ENCODE results near the gene OR2Y1. TPM values are rescaled to one million over a fixed set of nuclear protein-coding genes. Genes with fewer than 3 reads are reported as not detected.
"Not testable (repeated sequence)": the region's sequence is repeated elsewhere in the genome, so short reads cannot be mapped to it uniquely, and the experiment has no call there.

The OR2Y1 gene
- polyA plus RNA-seq, 1 donor (not counting 4 experiments of a cell fraction or from before 2014, with no cell fraction given), result not detected

DNA sequence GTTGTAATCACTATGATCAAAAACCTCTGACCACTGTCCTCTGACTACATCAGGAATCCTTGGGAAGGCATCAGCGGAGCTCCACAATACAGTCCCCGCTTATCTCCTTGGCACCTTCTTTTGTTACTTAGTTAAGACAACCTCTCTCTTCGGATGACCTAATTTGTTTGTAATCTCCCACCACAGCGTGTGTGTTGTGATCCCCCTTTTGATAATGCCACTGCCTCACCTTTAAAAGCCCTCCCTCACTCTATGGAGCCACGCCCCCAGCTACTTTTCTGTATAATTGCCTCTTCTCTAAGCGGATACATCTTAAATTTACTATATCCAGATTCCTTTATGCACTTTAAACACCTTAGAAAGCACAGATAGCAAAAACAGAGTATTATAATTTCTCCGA lies 35.9 kb downstream of the OR2Y1 start:
- no peak for DNase-seq (ENCODE audit: low read depth, low spot score)
- dilution Hi-C loops (cut with MboI; ENCODE audit: extremely low pct_ligation_motif_present, low sequenced_read_pairs), result no loop called here
- no peak overlapping the region for H3K9ac ChIP-seq (ENCODE audit: control insufficient read depth, extremely low read depth, insufficient read depth, low read length)
- TF ChIP-seq, protein P1, sequence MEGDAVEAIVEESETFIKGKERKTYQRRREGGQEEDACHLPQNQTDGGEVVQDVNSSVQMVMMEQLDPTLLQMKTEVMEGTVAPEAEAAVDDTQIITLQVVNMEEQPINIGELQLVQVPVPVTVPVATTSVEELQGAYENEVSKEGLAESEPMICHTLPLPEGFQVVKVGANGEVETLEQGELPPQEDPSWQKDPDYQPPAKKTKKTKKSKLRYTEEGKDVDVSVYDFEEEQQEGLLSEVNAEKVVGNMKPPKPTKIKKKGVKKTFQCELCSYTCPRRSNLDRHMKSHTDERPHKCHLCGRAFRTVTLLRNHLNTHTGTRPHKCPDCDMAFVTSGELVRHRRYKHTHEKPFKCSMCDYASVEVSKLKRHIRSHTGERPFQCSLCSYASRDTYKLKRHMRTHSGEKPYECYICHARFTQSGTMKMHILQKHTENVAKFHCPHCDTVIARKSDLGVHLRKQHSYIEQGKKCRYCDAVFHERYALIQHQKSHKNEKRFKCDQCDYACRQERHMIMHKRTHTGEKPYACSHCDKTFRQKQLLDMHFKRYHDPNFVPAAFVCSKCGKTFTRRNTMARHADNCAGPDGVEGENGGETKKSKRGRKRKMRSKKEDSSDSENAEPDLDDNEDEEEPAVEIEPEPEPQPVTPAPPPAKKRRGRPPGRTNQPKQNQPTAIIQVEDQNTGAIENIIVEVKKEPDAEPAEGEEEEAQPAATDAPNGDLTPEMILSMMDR (optimal IDR thresholded peaks at IDR 0.05 in 1 of 3, IDR thresholded peaks at IDR 0.05 in 1 of 3, conservative IDR thresholded peaks at IDR 0.05 in 1 of 3; ENCODE audit: extremely low read depth in 1 of 3, insufficient read depth in 2 of 3, low read length in 3 of 3), result no peak
- no peak for TF ChIP-seq EZH2 (IDR thresholded peaks at IDR 0.05; ENCODE audit: low read length)
- H4K20me1 ChIP-seq (ENCODE audit: control insufficient read depth, extremely low read depth, insufficient read depth, low read length), result no peaks in the 10 kb centered on the region
- H3K79me2 ChIP-seq (ENCODE audit: control insufficient read depth, insufficient read depth, low read length), result no peaks in the 10 kb centered on the region
- H3K4me1 ChIP-seq (ENCODE audit: control insufficient read depth, extremely low read depth, insufficient read depth, low read length), result no peaks in the 10 kb centered on the region
- no peaks in the 10 kb centered on the region for H3K9me1 ChIP-seq (ENCODE audit: control insufficient read depth, extremely low read depth, insufficient read depth, low read length)
- H3K27me3 ChIP-seq (ENCODE audit: control insufficient read depth, extremely low read depth, insufficient read depth, low read length), result no peaks in the 10 kb centered on the region
- H3K4me3 ChIP-seq (ENCODE audit: control insufficient read depth in 2 of 3, extremely low read depth in 1 of 3, insufficient read depth in 2 of 3, low read depth in 1 of 3, low read length in 3 of 3), result no peak overlapping the region
- H2AFZ ChIP-seq (ENCODE audit: control insufficient read depth, low read length), result no peak overlapping the region
- no peaks in the 10 kb centered on the region for H3K9me3 ChIP-seq (ENCODE audit: control insufficient read depth, low read depth, low read length)
- no peak for FAIRE-seq
- no peak overlapping the region for H3K4me2 ChIP-seq (ENCODE audit: control insufficient read depth, extremely low read depth, insufficient read depth, low read depth, low read length)
- no peaks in the 10 kb centered on the region for H3K36me3 ChIP-seq (ENCODE audit: control insufficient read depth in 2 of 2, extremely low read depth in 1 of 2, insufficient read depth in 2 of 2, low read length in 2 of 2)
- no peak overlapping the region for H3K27ac ChIP-seq (ENCODE audit: control insufficient read depth, insufficient read depth, low read length)

DNA sequence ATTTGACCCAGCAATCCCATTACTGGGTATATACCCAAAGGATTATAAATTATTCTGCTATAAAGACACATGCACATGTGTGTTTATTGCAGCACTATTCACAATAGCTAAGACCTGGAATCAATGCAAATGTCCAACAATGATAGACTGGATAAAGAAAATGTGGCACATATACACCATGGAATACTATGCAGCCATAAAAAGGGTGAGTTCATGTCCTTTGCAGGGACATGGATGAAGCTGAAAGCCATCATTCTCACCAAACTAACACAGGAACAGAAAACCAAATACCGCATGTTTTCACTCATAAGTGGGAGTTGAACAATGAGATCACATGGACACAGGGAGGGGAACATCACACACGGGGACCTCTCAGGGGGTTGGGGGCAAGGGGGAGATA lies 36.5 kb downstream of the OR2Y1 start:
- DNase-seq (ENCODE audit: low read depth, low spot score); H4K20me1 ChIP-seq (ENCODE audit: control insufficient read depth, extremely low read depth, insufficient read depth, low read length); H3K4me1 ChIP-seq (ENCODE audit: control insufficient read depth, extremely low read depth, insufficient read depth, low read length); dilution Hi-C loops (cut with MboI; ENCODE audit: extremely low pct_ligation_motif_present, low sequenced_read_pairs); H3K27ac ChIP-seq (ENCODE audit: control insufficient read depth, insufficient read depth, low read length); H3K79me2 ChIP-seq (ENCODE audit: control insufficient read depth, insufficient read depth, low read length); H3K4me3 ChIP-seq (ENCODE audit: control insufficient read depth in 2 of 3, extremely low read depth in 1 of 3, insufficient read depth in 2 of 3, low read depth in 1 of 3, low read length in 3 of 3); H3K4me2 ChIP-seq (ENCODE audit: control insufficient read depth, extremely low read depth, insufficient read depth, low read depth, low read length); H3K36me3 ChIP-seq (ENCODE audit: control insufficient read depth in 2 of 2, extremely low read depth in 1 of 2, insufficient read depth in 2 of 2, low read length in 2 of 2); H3K9me1 ChIP-seq (ENCODE audit: control insufficient read depth, extremely low read depth, insufficient read depth, low read length); FAIRE-seq; H3K9me3 ChIP-seq (ENCODE audit: control insufficient read depth, low read depth, low read length); H2AFZ ChIP-seq (ENCODE audit: control insufficient read depth, low read length); H3K9ac ChIP-seq (ENCODE audit: control insufficient read depth, extremely low read depth, insufficient read depth, low read length); H3K27me3 ChIP-seq (ENCODE audit: control insufficient read depth, extremely low read depth, insufficient read depth, low read length): not testable (repeated sequence)

DNA sequence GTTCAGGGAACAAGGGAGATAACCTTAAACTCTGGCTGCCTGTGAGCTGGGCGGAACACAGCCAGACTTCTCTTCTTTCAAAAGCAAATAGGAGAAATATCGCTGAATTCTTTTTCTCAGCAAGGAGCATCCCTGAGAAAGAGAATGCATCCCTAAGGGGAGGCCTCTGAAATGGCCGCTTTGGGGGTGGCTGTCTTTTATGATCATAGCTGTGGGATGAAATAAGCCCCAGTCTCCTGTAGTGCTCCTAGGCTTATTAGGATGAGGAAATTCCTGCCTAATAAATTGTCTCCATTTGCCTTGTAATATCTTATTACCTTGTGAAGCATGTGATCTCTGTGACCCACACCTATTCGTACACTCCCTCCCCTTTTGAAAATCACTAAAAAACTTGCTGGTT lies 39.4 kb downstream of the OR2Y1 start:
- H3K9ac ChIP-seq (ENCODE audit: control insufficient read depth, extremely low read depth, insufficient read depth, low read length); H3K27me3 ChIP-seq (ENCODE audit: control insufficient read depth, extremely low read depth, insufficient read depth, low read length); H3K9me3 ChIP-seq (ENCODE audit: control insufficient read depth, low read depth, low read length); H3K4me3 ChIP-seq (ENCODE audit: control insufficient read depth in 2 of 3, extremely low read depth in 1 of 3, insufficient read depth in 2 of 3, low read depth in 1 of 3, low read length in 3 of 3); H3K4me1 ChIP-seq (ENCODE audit: control insufficient read depth, extremely low read depth, insufficient read depth, low read length); H3K9me1 ChIP-seq (ENCODE audit: control insufficient read depth, extremely low read depth, insufficient read depth, low read length); H3K36me3 ChIP-seq (ENCODE audit: control insufficient read depth in 2 of 2, extremely low read depth in 1 of 2, insufficient read depth in 2 of 2, low read length in 2 of 2); FAIRE-seq; H3K79me2 ChIP-seq (ENCODE audit: control insufficient read depth, insufficient read depth, low read length); H3K4me2 ChIP-seq (ENCODE audit: control insufficient read depth, extremely low read depth, insufficient read depth, low read depth, low read length); H3K27ac ChIP-seq (ENCODE audit: control insufficient read depth, insufficient read depth, low read length); H2AFZ ChIP-seq (ENCODE audit: control insufficient read depth, low read length); DNase-seq (ENCODE audit: low read depth, low spot score); dilution Hi-C loops (cut with MboI; ENCODE audit: extremely low pct_ligation_motif_present, low sequenced_read_pairs); H4K20me1 ChIP-seq (ENCODE audit: control insufficient read depth, extremely low read depth, insufficient read depth, low read length): not testable (repeated sequence)

Data from keratinocyte (primary cell).